ENCODE results near the gene INSC.

- no peak for TF ChIP-seq TAF1 (IDR thresholded peaks at IDR 0.05; ENCODE audit: borderline replicate concordance, low read depth, low read length)
- no peak for TF ChIP-seq POLR2AphosphoS5 (IDR thresholded peaks at IDR 0.05; ENCODE audit: low read depth, low read length)
Observed at GRCh38 chr11:15143855-15144254, 29.1 kb downstream of the INSC start.
